Endothelial cell of umbilical vein (primary cell): ENCODE results near the gene RGL4.

Experiments used
- CTCF ChIP-seq, 2 donors: IDR thresholded peaks; 1 replicate in 1 of 2; 2 replicates in 1 of 2; pipeline ENCODE4 v1.5.1; 2011; ENCODE audit warnings: low read length in 2 of 2, mild to moderate bottlenecking in 2 of 2, moderate library complexity in 2 of 2, control low read depth in 1 of 2, inconsistent platforms in 1 of 2, low read depth in 1 of 2; ENCODE audit not compliant: insufficient read depth in 1 of 2; ENCODE audit errors: extremely low read depth in 1 of 2
- EZH2 ChIP-seq: IDR thresholded peaks from 2 replicates; pipeline ENCODE4 v1.6.1; 2012; ENCODE audit warnings: borderline replicate concordance, low read depth, mild to moderate bottlenecking, moderate library complexity, low read length, inconsistent platforms; ENCODE audit not compliant: severe bottlenecking
- POLR2A ChIP-seq: IDR thresholded peaks from 2 replicates; pipeline ENCODE4 v1.6.1; 2012; ENCODE audit warnings: low read depth, mild to moderate bottlenecking, control low read depth, low read length

- TF ChIP-seq EZH2: no peak
- TF ChIP-seq CTCF (IDR thresholded peaks at IDR 0.05; ENCODE audit: extremely low read depth in 1 of 2, insufficient read depth in 1 of 2, low read depth in 1 of 2, low read length in 2 of 2): no peak
- TF ChIP-seq POLR2A: no peak
Observed at GRCh38 chr22:23682077-23682476, 8.7 kb upstream of the RGL4 start.
